Stimulated activated naive CD4-positive, alpha-beta T cell treated with Interleukin-2 at 50 U/mL for 16 hours (primary cell): Measurements from ENCODE around the gene PTPRD.
"Not testable (repeated sequence)": the region's sequence is repeated elsewhere in the genome, so short reads cannot be mapped to it uniquely, and the experiment has no call there.

Source experiments
- DNase-seq: peaks from one replicate; lab custom pipeline; 2025; lab: John Stamatoyannopoulos, UW

The PTPRD gene

DNA sequence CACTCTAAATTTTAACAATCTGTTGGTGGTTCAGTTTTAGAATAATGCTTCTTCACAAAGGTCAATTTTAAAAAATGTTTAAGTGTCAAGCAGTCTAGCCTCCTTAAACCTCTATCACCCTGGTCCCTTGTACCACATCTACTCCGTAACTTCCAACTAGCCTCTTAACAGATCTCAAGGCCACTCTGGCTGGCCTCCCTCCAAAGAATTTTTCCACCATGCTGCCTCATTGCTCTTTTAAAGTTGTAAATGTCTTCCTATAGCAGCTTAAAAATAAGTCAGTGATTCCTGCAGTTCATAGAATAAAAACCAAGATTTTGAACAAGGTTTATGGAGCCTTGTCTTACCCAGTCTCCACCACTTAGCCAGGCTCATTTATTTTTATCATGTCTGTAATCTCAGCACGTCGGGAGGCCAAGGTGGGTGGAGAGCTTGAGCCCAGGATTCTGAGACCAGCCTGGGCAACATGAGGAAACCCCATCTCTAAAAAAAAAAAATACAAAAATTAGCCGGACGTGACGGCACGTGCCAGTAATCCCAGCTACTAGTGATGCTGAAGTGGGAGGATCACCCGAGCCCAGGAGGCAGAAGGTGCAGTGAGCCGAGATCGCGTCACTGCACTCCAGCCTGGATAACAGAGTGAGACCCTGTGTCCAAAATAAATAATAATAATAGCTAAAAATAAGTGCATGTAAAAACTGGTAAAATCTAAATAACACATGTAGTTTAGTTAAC, 1888.4 kb downstream of the PTPRD start:
- DNase-seq = no peak

DNA sequence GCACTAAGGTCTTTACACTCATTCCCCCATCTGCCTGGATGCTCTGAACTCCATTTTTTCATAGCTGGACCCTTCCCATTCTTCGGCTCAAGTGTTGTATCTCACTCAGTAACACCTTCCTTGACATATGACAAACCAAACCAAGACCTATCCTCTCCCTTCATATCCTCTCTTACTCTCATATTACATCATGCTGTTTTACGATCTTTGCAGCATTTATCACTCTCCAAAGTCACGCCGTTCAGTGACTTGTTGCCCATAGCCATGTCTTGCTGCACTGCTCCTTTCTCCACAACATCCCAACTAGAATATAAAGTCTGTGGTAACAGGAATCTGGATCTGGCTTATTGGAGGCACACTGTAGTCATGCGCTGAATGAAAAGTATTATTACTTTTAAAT, 1889.6 kb downstream of the PTPRD start:
- DNase-seq = no peak

DNA sequence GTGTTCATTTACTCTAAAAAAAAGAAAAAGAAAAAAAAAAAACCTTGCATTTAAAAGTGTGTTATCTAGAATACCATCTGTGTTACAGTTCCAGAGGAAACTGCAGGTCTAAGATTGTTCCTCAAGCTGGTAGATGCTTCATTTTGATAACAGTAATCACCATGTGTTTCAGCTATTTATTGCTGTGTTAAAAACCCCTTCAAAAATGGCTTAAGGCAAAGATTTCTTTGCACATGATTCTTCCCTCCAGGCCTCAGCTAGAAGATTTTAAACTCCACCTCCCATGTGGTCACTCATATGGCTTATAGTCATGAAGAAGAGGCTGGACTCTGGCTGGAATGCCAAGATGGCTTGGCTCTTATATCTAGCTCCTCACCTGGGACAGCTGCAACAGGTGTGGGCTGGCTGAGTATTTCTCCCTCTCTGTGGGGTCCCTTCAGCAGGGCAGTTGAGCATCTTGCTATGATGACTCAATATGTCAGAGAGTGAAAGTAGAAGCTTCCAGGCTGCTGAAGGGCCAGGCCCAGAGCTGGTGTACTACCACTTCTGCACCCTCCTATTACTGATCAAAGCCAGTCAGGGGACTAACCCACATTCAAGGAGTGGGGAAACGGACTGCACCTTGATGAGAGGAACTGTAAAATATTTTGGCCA, 1892.8 kb downstream of the PTPRD start:
- DNase-seq = no peak

DNA sequence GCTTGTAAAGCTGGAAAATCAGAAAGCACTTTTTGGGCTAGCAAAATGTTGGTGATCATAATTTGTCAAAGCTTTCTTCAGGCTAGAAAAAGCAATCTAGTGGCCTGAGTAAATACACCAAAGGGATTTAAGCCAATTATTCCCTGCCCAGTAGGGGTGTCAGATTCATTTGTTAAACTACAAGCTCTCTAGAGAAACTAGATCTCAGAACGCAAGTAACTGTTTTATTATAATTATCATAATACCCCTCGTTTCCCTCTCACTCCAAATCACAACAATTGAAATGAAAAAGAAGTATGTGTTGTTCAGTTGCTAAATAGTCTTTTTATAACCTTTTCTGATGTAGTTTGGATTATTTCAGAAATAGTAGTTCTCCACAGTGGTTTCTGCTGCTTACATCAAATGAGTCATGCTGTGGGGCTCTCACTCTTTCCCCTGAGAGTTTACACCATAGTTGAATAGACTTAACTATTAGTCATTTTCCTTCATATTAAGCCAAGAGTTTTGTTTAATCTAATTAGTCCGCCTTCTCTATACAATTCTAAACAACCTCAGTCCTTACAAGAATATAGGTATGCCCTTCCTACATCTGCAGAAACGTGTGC, 1894.6 kb downstream of the PTPRD start:
- DNase-seq = no peak

DNA sequence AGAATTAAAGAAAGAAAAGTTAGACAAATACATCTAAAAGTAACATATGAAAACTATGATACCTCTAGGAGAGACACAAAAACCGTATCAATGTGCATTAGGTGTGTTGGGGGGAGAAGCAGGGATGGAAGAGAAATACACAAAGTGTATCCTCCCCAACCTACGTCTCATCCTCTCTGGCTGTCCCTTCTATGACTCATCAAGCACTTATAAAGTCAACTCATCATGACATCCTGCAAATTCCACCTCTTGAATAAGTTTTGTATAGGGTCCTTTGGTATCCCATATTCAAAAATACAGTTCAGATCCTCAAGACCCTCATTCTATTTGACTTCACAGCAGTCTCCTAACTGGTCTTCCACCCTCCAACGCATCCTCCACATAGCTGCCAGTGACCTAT, 1895.7 kb downstream of the PTPRD start:
- DNase-seq = no peak

DNA sequence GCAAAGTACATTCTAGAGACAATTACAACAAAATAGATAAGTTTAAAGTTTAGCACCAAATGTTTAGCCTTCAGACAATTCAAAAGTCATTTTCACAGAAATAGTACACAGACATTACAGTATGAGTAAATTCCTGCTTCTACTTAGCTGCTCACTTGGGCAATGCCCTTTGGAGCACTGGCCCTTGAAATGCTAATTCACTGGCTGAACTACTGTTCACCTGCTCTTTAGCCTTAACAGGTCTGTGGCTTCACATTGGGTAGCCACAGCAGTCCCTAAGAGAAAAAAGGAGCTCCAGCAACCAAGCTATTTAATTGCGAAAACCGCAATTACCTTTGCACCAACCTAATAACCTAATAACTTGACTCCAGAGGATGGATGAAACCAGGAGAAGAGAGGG, 1897.0 kb downstream of the PTPRD start:
- DNase-seq = no peak

DNA sequence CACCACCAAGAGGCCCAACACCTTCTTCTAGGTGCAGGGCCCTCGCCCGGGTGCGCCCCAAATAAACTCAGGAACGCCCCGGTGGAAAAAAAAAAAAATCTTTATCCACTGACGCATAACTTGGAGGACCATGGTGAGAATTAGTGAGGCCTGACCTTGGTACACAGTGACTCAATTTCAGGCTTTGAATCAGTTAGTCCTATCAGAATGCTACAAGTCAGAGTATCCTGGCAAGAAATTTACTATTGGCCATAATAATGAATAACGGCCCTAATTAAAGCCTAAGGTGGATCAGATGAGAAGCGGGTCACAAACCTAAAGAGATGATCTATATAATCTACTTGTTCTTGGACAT, 1899.0 kb downstream of the PTPRD start:
- DNase-seq = no peak

DNA sequence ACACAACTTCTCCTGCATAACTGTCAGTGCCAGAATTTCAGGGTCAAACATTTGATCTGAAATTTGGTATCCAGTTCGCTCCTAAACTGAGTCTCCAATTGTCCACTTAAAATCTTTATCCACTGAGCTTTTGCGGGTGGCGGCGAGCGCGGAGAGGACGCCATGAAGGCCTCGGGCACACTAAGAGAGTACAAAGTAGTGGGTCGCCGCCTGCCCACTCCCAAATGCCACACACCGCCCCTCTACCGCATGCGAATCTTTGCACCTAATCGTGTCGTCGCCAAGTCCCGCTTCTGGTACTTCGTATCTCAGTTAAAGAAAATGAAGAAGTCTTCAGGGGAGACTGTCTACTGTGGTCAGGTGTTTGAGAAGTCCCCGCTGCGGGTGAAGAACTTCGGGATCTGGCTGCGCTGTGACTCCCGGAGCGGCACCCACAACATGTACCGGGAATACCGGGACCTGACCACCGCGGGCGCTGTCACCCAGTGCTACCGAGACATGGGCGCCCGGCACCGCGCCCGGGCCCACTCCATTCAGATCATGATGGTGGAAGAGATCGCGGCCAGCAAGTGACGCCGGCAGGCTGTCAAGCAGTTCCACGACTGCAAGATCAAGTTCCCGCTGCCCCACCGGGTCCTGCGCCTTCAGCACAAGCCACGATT, 1899.5 kb downstream of the PTPRD start:
- no peak for DNase-seq

DNA sequence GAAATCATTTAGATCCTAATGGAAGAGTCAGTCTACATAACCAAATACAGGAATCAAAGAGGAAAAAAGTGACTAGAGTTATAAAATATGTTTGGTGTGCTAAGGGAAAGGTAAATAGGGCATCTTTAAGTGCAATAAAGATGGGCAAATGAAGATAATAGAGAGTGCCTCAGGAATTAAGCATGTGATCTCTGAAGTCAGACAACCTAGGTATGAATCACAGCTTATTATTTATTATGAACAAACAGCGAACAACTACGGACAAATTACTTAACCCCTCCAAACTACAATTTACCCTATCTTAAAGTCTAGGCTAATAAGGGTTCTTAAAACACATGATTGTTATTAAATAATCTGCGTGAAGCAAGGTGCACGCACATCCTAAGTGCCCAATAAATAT, 1903.1 kb downstream of the PTPRD start:
- DNase-seq = no peak

DNA sequence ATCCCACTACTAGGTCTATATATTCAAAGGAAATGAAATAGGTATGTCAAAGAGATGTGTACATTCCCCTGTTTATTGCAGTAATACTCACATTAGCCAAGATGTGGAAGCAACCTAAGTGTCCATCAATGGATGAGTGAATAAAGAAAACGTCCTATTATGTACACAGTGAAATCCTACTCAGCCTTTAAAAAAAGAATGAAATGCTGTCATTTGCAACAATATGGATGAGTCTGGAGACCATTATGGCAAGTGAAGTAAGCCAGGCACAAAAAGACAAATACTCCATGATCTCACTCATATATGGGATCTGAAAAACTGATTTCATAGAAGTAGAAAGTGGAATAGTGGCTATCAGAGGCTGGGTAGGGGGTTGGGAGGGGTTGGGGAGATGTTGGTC, 1904.1 kb downstream of the PTPRD start:
- no peak for DNase-seq

DNA sequence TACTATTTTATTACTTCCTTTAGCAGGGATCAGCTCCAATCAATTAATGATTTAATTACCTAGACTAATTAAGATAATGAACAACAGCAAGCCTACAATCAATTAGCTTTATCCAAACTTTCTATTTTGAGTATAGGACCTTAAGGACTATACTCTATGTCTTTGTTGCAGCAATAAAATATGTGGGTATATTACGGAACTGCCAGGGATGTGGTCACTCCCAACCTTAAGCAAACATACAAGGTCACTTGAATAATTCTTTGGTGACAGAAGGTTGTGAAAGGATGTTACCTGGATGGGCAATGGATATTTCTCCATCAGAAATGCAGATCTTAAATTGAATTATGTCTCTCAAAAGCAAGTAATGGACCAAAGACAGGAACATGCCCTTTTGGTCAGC, 1905.8 kb downstream of the PTPRD start:
- no peak for DNase-seq

DNA sequence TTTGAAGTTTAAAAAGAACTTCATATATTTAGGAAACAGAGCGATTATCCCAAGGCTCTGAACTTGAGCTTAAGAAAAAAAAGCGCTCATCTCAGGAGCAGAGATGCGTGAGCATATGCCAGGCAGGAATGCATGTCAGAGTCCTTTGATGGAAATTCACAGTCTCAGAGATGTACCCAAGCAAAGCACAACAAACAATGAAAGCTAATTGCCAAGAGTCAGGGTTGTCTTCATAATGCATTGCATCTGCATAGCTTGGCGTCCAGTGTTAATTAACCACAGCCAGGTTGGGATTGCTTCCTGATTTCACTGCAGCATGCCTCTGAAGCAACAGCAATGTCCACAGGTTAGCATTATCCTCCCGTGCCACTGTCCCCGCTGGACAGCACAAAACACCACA, 1906.3 kb downstream of the PTPRD start:
- DNase-seq = no peak

DNA sequence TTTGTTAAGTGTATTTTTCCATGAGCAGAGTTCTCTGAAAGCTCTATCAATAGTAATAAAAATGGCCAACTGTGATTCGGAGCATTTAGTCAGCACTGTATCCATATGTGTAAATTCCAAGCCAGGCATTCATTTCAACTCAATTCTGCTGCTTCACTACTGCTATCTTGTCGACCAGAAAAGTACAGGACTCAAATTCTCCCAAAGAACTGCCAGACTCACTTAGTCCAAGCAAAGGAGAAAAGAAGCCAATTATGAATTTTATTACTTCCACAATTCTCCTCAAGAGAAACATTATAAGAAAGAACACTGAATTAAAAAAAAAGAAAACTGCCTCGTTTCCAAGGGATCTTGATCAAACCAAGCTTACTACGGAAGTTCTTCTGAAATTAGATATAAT, 1906.9 kb downstream of the PTPRD start:
- DNase-seq = no peak

DNA sequence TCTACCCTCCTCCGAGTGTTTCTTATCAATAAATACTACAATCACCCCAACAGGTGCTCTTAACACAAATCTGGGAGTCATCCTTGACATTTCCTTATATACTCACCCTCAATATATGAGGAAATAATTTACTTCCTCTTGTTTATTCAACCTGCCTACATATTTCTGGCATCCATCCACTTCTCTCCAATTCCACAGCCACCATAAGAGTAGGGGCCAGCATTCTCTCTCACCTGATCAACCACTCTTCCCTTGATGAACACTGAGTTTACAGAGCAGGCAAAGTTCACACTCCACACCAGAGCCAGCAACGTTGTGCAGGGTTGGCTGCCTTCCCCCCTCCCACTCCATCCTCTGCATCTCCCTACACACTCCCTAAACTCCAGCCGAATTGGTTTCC, 1908.9 kb downstream of the PTPRD start:
- no peak for DNase-seq

DNA sequence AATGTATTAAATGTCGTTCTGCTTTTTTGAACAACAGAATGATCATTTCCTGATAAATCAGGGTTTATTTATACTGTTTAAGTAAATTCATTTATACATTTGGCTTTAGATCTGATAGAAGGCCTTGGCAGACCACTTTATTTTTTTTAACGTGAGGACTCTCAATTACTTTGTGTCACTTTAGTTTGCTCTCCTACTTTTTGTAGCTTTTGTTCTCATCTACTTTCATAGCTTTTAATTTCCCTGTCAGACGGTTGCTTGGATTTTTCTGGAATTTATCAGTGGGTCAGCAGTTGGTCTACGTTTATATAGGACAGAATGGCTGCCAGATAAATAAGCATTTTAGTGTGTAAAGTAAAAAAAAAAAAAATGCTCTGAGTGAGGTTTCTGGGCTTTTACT, 1910.9 kb downstream of the PTPRD start:
- DNase-seq = no peak

DNA sequence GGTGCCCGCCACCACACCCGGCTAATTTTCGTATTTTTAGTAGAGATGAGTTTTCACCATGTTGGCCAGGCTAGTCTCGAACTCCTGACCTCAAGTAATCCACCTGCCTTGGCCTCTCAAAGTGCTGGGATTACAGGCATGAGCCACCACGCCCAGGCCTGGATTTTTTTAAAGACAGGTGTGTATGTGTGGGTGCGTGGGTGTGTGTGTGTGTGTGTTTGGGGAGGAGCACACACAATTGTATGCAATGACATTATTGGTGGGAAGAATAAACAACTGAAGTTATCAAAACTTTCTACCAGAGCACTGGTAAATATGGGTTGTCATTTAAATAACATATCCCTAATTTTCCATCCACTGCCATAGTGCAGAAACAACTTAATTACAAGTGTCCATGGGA, 1915.2 kb downstream of the PTPRD start:
- not testable (repeated sequence) for DNase-seq

DNA sequence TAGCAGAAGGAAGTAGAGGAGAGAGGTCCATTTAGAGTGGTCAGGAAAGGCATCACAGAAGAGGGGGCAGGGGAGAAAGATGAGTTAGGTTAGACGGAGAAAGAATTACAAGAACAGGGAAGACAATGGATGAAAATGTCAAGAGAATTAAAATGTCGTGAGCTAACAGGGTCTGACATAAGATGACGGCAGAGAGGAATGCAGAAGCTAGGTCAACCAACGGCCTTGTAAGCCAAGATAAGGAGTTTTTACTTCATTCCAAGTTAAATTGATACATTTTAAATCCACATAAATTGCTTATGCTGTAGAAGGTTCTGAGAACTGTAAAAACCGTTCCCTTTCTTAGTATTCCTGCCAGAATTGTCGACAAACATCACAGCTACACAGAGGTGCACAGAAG, 1916.3 kb downstream of the PTPRD start:
- DNase-seq = no peak

DNA sequence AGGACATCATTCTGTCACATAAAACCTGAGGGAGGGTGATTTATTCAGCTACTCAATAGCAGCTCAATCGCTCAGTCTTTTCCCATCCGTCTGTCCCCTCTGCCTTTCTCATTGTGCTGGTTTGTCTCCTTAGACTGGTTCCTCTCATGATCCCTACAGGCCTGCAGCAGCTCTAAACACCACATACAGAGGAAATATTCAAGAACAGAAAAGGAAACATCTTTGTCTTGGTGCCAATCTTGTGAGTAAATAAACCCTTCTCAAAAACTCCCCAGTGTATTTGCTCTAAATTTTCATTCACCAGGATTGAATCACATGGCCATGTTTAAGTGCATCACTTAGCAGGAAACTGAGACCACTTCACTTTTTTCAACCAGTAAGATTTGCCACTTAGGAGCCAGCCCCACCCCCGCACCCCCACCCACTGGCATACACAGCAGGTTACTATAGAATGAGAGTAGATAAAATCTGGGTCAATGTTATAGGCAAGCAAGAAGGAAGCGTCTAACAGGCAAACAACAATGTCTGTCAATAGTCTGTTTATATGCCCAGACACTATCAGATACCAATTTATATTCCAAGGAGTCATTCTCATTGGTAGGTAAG, 1917.7 kb downstream of the PTPRD start:
- DNase-seq = no peak

DNA sequence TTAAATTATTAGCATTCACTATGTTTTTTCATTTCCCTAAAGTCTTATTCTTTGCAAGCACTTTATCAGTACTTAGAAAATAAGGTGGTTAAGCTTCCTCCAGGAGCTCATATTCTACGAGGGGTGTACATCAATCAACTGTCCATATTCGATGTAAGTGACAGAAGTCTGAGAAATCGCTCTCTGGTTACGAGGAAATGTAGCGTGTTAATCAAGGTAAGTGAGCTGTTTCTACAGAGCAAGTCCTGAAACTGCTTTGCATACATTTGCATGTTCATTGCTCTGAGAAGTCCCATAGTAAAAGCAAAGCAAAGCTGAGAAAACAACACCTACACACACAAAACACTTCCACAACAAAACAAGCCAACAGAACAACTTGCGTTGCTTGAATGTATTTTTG, 1919.3 kb downstream of the PTPRD start:
- DNase-seq = no peak

DNA sequence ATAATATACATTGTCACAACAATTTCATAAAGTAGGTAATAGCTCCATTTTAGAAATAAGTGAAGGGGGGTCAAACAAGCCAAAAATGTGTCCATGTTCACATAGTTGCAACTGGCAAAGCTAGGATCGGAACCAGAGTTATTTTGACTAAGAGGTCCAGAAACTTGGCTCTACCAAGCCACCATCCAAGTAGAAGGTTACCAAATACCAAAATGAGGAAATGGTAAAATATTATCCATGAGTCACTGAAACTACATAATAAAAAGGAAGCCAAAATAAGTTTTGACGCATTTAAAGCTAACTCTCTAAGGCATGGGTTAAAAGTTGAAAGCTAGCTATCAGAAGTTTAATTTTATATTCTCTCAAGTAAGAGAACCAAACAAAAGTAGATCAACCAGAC, 1926.3 kb downstream of the PTPRD start:
- no peak for DNase-seq

DNA sequence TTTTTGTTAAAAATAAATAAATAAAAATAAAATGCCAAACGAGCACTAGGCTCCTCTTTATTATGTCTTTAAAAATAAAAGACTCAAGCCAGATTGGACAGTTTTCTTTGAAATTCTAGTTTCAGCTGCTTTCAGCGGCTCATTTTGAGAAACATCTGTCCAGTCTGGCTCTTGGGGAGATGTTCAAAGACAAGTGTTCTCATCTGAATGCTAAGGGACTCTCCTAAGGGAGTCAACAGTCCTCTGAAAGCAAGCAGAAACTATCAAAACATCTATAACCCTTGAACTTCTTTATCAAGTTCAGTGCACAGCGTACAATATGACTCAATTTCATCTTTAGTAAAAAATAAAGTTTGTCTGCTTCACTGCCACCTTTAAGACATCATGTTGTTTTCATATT, 1927.0 kb downstream of the PTPRD start:
- DNase-seq = no peak

DNA sequence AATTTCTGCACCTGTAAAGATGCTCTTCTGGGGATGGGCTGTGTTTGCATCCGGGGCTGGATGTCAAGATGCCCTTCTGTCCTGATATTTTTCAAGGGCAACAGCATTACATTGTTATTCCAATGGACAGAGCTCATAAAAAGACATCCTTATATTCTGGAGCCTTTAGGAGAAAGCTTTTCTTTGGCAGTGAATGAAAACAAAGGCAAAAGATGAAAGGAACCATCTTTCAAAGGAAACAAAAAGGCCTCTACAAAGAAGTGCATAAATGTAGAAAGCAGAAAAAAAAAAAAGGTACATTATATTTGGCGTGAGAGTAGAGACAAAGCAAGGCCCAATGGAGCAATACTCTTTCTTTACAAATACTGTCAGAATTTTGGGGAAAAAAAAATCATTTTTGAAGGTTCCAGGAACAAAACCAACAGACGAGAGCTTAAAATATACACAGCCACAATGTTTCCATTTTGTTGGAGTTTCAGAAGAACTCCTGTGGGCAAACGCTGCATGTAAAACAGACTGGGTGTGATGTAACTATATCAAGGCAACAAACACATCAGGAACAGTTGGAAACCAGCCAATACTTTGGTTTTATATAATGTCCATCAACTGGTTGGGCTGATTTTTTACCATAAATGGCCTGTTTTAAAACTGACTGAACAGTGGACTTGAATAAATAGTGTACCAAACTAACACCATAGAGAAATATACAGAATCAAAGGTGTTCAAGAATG, 1927.7 kb downstream of the PTPRD start:
- no peak for DNase-seq
